Hepatocyte (in vitro differentiated cells): ENCODE measurements around the gene HDHD5.

Source experiments
- CTCF ChIP-seq: fragments of 200-600 bp; sonication (generic); IDR thresholded peaks from 2 replicates; pipeline ENCODE4 v1.5.1; 2016; ENCODE audit warnings: antibody characterized with exemption, mild to moderate bottlenecking; ENCODE audit not compliant: poor library complexity
- EZH2 ChIP-seq: fragments of 200-600 bp; sonication (generic); IDR thresholded peaks from 2 replicates; pipeline ENCODE4 v1.6.1; 2016; ENCODE audit warnings: antibody characterized with exemption, mild to moderate bottlenecking, borderline replicate concordance
- EZH2phosphoT487 ChIP-seq: fragments of 200-600 bp; sonication (generic); IDR thresholded peaks from one replicate; pipeline ENCODE4 v1.6.1; 2018; ENCODE audit warnings: antibody characterized with exemption, mild to moderate bottlenecking, low read depth, moderate library complexity; ENCODE audit not compliant: unreplicated experiment, severe bottlenecking

- no peak for TF ChIP-seq CTCF
- TF ChIP-seq EZH2, result no peak
- TF ChIP-seq EZH2phosphoT487, result no peak
Observed at GRCh38 chr22:17138513-17138912, 20.6 kb downstream of the HDHD5 start.
